GM18526 (cell line): ENCODE results near the gene MAP2K5.

ENCODE experiments used
- POLR2A ChIP-seq: IDR thresholded peaks from 3 replicates; pipeline ENCODE4 v1.6.1; 2011; ENCODE audit not compliant: insufficient read length; ENCODE audit errors: extremely low read depth

The MAP2K5 gene

DNA sequence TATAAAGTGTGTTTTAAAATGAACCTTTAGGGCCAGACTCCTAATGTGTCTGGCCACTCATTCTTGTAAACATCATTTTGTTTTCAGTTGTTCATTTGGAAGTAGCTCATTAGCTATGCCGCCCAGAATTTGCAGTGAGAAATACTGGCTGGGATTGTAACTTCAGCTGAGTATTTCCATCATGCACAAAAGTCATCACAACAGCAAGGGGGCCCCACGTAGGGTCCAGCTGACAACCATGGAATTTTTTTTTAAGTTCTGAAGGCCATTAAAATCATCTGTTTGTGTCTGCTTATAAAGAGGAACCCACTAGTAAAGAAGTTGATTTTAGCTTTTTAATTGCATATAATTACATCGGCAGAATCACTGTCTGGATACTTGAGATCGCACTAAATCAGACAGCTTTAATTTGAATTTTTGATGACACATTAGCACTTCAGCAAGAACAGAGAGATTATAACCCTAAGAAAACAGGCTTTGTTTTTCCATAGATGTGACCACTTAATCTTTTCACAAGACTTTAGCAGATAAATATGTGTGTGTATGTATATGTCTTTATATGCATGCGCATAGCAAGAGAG, 236.6 kb downstream of the MAP2K5 start:
- TF ChIP-seq POLR2A: no peak

DNA sequence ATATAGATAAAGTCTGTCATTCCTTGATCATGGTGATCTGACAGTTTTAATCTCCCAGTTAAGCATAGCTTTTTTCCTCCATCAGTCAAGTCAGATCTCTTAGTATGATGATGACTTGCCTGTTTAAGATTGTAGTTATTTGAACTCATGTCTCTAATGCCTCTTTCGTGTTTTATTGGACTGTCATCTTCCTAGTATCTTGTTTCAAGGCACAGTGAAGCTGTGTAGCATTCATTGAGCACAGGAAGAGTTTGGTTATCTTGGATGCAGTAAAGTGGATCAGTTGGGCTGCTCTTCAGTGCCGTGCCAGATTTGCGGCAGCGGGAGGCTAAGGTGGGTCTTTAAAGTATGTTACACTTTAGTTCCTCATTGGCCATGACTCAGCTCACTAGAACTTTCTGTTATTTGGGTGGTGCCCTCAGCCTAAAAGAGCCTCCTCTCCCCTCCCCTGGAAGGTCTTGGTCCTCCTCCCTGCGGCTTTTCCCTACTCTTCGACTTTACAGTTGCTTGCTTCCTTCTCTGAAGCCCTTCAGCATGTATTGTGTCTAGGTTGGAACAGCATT, 237.1 kb downstream of the MAP2K5 start:
- no peak for TF ChIP-seq POLR2A

DNA sequence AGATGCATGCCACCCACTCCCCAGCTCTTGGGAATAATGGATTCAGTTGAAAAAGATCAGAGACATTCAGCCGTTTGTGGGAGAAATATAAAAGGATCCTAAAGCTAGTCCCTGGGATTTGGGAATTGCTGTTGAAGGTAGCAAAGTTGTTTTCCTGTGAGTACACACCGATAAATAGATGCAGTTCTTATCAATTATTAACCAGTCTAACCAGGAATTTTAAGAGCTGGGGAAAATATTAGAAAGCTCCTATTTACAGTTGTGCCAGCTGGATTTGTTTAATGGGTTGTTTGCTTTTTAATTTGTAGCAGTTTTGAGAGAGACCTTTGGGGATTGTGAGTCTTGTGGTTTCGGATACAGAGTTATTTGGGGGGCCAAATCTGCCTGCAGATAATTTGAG, 238.6 kb downstream of the MAP2K5 start:
- no peak for TF ChIP-seq POLR2A

DNA sequence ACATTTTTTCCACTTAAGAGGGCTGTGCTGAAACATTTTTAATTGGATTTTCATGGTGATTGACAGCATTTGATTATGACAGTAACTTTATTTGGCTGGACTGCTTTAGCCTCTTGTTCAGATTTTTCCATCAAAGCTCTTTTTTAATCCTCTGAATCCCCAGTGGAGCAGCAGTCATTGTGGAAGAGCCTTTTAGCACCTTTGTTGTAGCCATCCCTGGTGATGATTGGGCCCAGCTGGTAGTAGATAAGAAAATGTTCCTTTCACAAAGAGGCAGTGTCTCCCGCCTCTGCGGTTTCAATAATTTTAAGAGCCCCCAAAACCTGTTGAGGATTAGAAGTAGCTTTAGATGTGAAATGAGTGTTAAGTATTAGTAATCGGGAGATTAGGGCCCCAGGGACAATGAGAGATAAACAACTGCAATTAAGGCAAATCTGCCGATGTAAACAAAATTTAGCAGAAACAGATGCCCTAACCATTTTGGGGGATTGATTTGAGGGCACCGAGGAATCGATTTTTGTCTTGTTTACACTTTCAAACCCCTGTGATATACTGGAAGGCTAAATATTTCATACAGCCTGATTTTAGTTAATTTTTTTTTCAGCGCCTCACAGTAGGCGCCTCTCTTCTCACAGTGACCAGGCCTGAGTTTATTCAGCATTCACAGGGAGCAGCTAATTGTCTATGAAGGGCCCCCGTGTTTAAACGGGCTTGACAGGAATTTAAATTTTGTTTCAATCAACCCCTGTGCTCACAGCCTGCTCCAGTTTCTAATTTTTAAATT, 239.6 kb downstream of the MAP2K5 start:
- TF ChIP-seq POLR2A: no peak

DNA sequence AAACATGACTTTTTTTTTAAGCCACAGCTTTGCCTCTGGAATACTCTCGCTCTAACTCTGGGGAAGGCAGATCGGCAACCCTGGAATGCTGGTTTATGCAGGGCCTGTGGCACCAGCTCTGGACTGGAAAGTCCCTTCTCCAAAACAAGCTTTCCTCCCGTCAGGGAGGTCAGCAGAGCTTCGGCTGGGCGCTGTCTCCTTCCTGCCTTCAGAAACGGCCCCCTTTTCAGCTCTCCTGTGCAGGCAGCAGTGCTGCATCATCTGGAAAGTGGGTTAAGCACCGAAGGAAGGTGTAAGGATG, 240.1 kb downstream of the MAP2K5 start:
- TF ChIP-seq POLR2A: no peak

DNA sequence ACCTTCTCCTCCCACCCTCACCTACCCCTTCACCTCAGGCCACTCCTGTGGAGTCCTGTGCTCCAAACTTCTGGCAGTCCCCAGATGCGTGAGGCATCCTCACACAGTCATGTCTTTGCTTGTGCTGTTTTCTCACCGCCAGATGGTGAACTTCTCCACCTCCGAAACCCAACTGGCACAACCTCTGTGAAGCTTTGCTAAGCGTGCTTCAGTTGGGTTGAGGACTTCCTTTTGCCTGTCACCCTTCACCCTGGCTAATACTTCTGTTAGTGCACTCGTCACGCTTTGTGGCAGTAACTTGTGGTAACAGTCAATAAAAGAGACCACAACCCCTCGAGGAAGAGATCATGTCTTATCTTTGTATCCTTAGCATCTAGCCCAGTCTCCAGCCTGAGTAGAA, 240.8 kb downstream of the MAP2K5 start:
- TF ChIP-seq POLR2A: no peak

DNA sequence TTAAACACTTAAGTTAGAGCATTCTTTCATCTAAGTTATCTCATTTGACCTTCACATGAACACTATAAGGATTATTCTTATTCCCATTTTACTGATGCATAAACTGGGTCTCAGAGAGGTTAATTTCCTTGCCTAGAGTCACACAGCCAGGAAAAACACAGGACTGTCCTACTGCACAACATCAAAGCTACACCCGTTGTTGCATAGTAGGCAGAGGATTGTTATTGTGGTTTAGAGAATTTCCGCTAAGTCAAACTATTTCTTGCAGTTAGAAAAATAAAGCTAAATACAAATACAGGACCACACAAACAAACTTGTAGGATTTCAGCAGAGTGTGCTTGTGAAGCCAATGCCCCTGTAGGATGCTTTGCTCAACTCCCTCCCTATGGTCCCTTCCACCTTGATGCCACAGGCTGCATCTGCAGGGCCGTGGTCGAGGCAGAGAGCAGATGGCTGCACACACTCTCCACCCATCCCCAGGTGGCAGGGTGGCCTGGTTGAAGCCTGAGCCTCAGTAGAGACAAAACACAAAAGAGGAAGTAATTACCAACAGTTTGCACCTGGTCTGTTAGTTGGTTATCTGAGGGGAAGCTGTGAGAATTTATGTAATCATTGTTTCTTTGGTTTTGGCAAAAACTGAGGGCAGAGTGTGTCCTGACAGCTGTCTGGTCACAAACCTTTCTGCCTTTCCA, 241.7 kb downstream of the MAP2K5 start:
- no peak for TF ChIP-seq POLR2A

DNA sequence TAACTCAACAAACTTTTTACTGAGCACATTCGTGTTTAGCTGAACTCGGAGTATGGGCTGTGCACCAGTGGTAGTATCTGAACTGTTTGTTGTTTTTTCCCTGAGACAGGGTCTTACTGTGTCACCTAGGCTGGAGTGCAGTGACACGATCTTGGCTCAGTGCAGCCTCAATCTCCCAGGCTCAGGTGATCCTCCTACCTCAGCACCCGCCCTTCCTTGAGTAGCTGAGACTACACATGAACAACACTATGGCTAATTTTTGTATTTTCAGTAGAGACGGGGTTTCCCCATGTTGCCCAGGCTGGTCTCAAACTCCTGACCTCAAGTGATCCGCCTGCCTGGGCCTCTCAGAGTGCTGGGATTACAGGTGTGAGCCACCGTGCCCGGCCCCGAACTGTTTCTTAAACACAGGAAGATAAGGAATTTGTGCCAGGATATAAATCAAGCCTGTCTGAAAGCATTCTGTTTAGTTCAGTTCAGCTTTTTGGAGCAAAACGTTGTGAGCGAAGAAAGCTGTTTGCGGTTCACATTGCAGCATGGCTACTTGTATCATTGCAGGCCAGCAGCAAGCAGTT, 242.4 kb downstream of the MAP2K5 start:
- no peak for TF ChIP-seq POLR2A

DNA sequence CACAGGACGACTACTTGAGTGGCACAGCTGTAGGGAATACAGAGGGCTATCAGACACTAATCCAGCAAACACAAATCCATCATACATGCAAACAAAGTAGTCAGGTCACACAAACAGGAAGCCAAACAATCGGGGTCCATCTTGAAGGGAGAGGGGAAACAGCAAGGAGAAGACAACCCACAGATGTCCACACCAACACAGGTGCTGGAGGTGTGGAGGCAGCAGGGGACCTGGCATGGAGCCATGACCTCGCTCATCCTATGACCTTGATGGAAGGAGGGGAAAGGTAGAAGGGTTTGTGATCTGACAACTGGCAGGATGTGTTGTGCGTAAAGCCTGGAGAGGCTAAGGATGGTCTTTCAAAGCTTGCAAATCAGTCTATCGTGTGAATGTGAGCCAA, 242.9 kb downstream of the MAP2K5 start:
- no peak for TF ChIP-seq POLR2A

DNA sequence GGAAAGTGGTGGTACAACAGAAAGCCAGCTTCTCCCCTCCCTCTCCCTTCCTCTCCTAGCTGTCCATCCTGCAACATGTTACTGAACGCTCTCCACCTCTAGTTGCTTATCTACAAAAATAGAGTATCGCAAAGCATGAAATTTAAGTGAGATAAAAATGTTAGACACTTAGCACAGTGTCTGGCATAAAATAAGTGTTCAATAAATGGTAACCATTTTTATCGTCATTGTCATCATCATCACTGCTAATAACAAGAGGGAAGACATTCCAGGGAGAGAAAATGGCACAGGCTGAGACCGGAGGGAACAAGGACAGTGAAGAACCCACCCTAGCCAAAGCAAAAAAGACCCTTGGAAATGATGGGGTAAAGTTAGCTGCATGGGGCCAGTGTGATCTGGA, 244.1 kb downstream of the MAP2K5 start:
- no peak for TF ChIP-seq POLR2A

DNA sequence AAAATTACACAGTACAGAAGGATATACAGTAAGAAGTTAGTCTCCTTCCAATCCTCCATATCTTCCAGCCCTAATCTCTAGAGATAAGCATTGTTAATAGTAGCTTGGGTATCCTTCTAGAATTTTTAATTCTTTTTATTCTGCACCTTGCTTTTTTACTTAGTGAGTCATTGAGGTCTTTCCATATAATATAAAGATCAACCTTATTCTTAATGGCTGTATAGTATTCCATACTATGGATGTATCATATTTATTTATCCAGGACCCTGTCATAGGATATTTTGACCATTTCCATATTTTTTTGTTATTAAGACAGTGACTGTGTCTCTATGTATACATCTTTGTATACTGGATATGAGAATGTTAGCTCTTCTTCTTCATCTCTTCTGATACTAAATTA, 246.5 kb downstream of the MAP2K5 start:
- TF ChIP-seq POLR2A: no peak

DNA sequence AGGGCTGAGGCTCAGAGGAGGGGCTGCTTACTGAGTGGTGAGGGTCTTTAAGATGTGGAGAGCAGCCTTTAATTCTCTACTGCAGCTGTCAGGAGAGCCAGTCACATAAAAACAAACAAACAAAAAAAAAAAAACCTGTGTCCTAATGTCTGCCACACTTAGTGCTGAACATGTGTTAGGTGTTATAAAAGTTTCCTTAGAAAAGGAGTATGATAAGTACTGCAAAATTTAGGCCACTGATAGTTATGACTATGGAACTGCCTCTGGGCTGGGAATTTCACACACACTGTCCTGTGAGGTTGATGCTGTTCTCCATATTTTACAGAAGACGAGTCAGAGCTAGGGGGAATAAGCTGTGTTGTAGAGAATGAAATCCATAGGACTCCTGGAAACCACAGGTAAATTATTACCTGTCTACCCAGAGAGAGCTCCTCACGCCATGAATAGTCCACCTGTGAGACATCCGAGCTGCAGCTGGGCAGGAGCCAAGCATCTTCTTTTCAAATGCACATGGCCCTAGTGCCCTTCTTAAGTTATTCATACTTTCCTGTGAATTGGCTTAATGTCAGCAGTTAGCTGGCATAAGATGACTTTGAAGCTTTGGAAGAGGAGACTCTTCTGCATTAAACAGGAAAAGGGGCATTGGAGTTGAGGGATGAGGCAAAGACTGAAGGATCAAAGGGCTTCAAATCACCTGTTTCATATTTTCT, 248.3 kb downstream of the MAP2K5 start:
- TF ChIP-seq POLR2A: no peak

DNA sequence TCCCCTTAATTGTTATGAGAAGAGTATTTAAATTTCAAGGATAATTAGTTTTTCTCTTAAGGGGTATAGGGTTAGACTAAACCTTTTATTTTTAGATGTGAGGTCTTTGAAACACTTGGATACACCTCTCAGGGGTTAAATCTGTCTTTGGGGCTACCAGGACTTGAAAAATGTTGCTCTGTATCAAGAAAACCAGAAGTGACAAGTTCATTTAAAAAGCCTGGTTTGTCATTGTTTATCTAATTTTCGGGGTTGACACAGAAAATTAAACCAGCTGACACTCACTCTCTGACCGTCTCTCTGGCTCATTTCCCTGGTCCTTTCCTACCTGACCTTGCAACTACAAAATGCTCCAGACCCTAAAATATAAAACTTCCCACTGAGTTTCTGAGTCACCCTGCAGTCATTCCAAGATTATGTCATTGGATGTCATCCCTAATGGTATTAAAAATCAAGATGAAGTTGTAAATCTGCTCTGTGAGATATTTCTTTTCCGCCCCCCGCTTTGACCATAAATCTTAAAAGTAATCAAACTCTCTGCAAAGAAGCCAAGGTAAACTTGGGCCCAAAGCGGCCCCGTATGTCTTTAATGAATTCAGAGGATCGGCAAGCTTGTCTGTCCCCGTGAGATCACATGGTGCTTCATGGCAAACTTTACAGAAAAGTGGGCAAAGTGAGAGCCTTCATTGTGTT, 249.9 kb downstream of the MAP2K5 start:
- TF ChIP-seq POLR2A: no peak

DNA sequence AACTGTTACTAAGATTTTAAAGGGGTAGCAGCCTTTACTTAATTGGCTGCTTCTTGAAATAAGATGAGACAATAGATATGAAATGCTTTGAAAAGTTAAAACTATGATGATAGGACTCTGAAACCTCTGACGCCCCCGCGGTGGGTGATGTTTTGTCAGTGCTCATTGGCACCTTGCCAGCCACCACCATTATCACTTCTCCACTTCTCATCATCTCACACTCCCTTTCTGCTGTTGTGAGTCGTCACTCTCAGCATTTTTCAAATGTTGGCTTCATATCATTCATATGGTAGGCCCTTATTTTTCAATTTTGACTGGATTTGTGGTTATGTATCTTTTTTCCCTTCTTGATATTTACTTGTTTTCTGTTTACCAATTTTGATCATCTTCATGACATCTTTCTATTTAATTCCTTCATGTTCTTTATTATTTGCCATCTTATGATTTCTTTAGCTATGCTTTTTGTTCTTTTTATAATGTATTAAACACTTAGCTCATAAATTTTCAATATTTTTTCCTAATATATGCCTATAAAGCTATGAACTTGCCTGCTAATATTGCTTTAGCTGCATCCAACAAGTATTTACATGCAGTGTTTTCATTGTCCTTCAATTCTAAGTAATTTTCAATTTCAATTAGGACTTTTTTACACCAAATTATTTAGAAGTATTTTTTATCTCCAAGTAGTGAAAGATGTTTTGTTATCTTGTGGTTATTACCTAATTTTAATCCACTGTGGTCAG, 252.5 kb downstream of the MAP2K5 start:
- no peak for TF ChIP-seq POLR2A
